HEK293 (cell line): ENCODE results near the gene RDH5.
A peak's percentile ranks its signal among the peaks of the same experiment; 100 is the strongest.

Source experiments
- CTCF ChIA-PET: fragments of 350-600 bp; formaldehyde crosslinking; extraction: SDS; loops from one replicate; lab custom pipeline; 2021; ENCODE audit warnings: antibody characterized with exemption; lab: Yijun Ruan, JAX
- POLR2A ChIA-PET: fragments of 300-600 bp; formaldehyde crosslinking; extraction: SDS; loops from one replicate; lab custom pipeline; 2020; ENCODE audit warnings: antibody characterized with exemption, inconsistent platforms; lab: Yijun Ruan, JAX
- H3K27ac ChIP-seq: fragments of 200-500 bp; sonication (Bioruptor generic); 2 replicates; pipeline ENCODE4 v1.5.1; 2014; ENCODE audit warnings: low read depth, low read length, control low read depth, inconsistent platforms; ENCODE audit errors: extremely low read depth
- H3K36me3 ChIP-seq, 2 experiments: fragments of 200-500 bp in 1 of 2; sonication (Bioruptor generic) in 1 of 2; 1 replicate in 1 of 2; 2 replicates in 1 of 2; pipeline ENCODE4 v1.5.1; 2014 to 2017; ENCODE audit warnings: inconsistent platforms in 2 of 2, low read length in 2 of 2; ENCODE audit not compliant: control insufficient read depth in 2 of 2, insufficient read depth in 1 of 2
- H3K4me1 ChIP-seq: fragments of 200-500 bp; sonication (Bioruptor generic); 2 replicates; pipeline ENCODE4 v1.5.1; 2014; ENCODE audit warnings: mild to moderate bottlenecking, low read length, inconsistent platforms; ENCODE audit not compliant: control insufficient read depth, insufficient read depth
- H3K4me3 ChIP-seq: 2 replicates; pipeline ENCODE4 v1.5.1; 2011; ENCODE audit warnings: low read depth, mild to moderate bottlenecking, control low read depth, low read length, moderate library complexity
- H3K9me3 ChIP-seq: fragments of 200-500 bp; sonication (Bioruptor generic); 2 replicates; pipeline ENCODE4 v1.5.1; 2014; ENCODE audit warnings: low read depth, low read length, inconsistent platforms; ENCODE audit not compliant: control insufficient read depth, insufficient read depth
- FEZF1 ChIP-seq: fragments of 450-650 bp; formaldehyde crosslinking; IDR thresholded peaks from 2 replicates; pipeline ENCODE4 v1.5.1; 2016; ENCODE audit warnings: missing biosample characterization, missing genetic modification characterization
- YY2 ChIP-seq: fragments of 450-650 bp; formaldehyde crosslinking; IDR thresholded peaks from 2 replicates; pipeline ENCODE4 v1.5.1; 2016; ENCODE audit warnings: missing biosample characterization, missing genetic modification characterization
- ZBTB8A ChIP-seq: fragments of 450-650 bp; formaldehyde crosslinking; IDR thresholded peaks from 2 replicates; pipeline ENCODE4 v1.5.1; 2016; ENCODE audit warnings: missing biosample characterization, missing genetic modification characterization
- ZFP41 ChIP-seq: fragments of 450-650 bp; formaldehyde crosslinking; IDR thresholded peaks from 2 replicates; pipeline ENCODE4 v1.5.1; 2016; ENCODE audit warnings: missing biosample characterization, missing genetic modification characterization, borderline replicate concordance
- ZNF214 ChIP-seq: fragments of 450-650 bp; formaldehyde crosslinking; IDR thresholded peaks from 2 replicates; pipeline ENCODE4 v1.5.1; 2017; ENCODE audit warnings: missing biosample characterization, mild to moderate bottlenecking, missing genetic modification characterization, borderline replicate concordance
- ZNF248 ChIP-seq: fragments of 450-650 bp; formaldehyde crosslinking; IDR thresholded peaks from 2 replicates; pipeline ENCODE4 v1.5.1; 2017; ENCODE audit warnings: missing biosample characterization, missing genetic modification characterization
- ZNF501 ChIP-seq: fragments of 450-650 bp; formaldehyde crosslinking; IDR thresholded peaks from 2 replicates; pipeline ENCODE4 v1.5.1; 2016; ENCODE audit warnings: missing biosample characterization, missing genetic modification characterization
- ZNF548 ChIP-seq: fragments of 450-650 bp; formaldehyde crosslinking; IDR thresholded peaks from 2 replicates; pipeline ENCODE4 v1.5.1; 2016; ENCODE audit warnings: missing biosample characterization, missing genetic modification characterization
- ZNF549 ChIP-seq: fragments of 450-650 bp; IDR thresholded peaks from 2 replicates; pipeline ENCODE4 v1.5.1; 2018; ENCODE audit warnings: missing biosample characterization, missing genetic modification characterization, mild to moderate bottlenecking, inconsistent platforms, moderate library complexity
- ZNF621 ChIP-seq: fragments of 450-650 bp; formaldehyde crosslinking; IDR thresholded peaks from 2 replicates; pipeline ENCODE4 v1.5.1; 2017; ENCODE audit warnings: missing biosample characterization, missing genetic modification characterization
- ZNF654 ChIP-seq: fragments of 450-650 bp; formaldehyde crosslinking; IDR thresholded peaks from 2 replicates; pipeline ENCODE4 v1.5.1; 2016; ENCODE audit warnings: low read depth, missing biosample characterization, missing genetic modification characterization
- ZNF658 ChIP-seq: fragments of 450-650 bp; formaldehyde crosslinking; IDR thresholded peaks from 2 replicates; pipeline ENCODE4; 2016; ENCODE audit warnings: missing biosample characterization, missing genetic modification characterization
- ZNF677 ChIP-seq: fragments of 450-650 bp; IDR thresholded peaks from 2 replicates; pipeline ENCODE4 v1.5.0; 2018; ENCODE audit warnings: missing biosample characterization, mild to moderate bottlenecking, missing genetic modification characterization, moderate library complexity
- ZNF701 ChIP-seq: fragments of 450-650 bp; formaldehyde crosslinking; IDR thresholded peaks from 2 replicates; pipeline ENCODE4 v1.5.1; 2016; ENCODE audit warnings: missing biosample characterization, missing genetic modification characterization
- ZNF843 ChIP-seq: fragments of 450-650 bp; formaldehyde crosslinking; IDR thresholded peaks from 2 replicates; pipeline ENCODE4 v1.5.1; 2016; ENCODE audit warnings: missing biosample characterization, missing genetic modification characterization
- TF ChIP-seq, protein P1 (sequence below): fragments of 450-650 bp; formaldehyde crosslinking; IDR thresholded peaks from 2 replicates; pipeline ENCODE4 v1.5.0; 2017; ENCODE audit warnings: missing biosample characterization, missing genetic modification characterization, borderline replicate concordance
- TF ChIP-seq, protein P2 (sequence below): fragments of 450-650 bp; formaldehyde crosslinking; IDR thresholded peaks from 2 replicates; pipeline ENCODE4 v1.5.1; 2016; ENCODE audit warnings: missing biosample characterization, missing genetic modification characterization
- TF ChIP-seq, protein P3 (sequence below): fragments of 450-650 bp; formaldehyde crosslinking; IDR thresholded peaks from 2 replicates; pipeline ENCODE4 v1.5.1; 2016; ENCODE audit warnings: missing biosample characterization, missing genetic modification characterization, low read depth
- TF ChIP-seq, protein P4 (sequence below): fragments of 450-650 bp; formaldehyde crosslinking; IDR thresholded peaks from 2 replicates; pipeline ENCODE4 v1.5.1; 2016; ENCODE audit warnings: missing biosample characterization, missing genetic modification characterization
- TF ChIP-seq, protein P5 (sequence below): fragments of 450-650 bp; formaldehyde crosslinking; IDR thresholded peaks from 2 replicates; pipeline ENCODE4 v1.5.1; 2017; ENCODE audit warnings: missing biosample characterization, missing genetic modification characterization
- TF ChIP-seq, protein P6 (sequence below): fragments of 450-650 bp; formaldehyde crosslinking; conservative IDR thresholded peaks from 2 replicates; pipeline ENCODE4 v1.5.1; 2016; ENCODE audit warnings: low read depth, missing biosample characterization, missing genetic modification characterization

RDH5 gene

DNA sequence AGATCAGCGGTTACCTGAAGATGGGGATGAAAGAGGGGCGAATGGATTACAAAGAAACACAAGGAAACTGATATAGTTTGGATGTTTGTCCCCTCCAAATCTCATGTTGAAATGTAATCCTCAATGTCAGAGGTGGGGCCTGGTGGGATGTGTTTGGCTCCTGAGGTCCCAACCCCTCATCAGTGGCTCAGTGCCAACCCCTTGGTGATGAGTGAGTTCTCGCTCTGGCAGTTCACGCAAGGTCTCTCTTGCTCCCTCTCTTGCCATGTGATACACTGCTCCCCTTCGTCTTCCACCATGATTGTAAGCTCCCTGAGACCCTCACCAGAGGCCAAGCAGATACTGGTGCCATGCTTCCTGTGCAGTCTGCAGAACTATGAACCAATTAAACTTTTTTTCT is 40.5 kb upstream of the RDH5 start (continued):
- TF ChIP-seq, protein P1, sequence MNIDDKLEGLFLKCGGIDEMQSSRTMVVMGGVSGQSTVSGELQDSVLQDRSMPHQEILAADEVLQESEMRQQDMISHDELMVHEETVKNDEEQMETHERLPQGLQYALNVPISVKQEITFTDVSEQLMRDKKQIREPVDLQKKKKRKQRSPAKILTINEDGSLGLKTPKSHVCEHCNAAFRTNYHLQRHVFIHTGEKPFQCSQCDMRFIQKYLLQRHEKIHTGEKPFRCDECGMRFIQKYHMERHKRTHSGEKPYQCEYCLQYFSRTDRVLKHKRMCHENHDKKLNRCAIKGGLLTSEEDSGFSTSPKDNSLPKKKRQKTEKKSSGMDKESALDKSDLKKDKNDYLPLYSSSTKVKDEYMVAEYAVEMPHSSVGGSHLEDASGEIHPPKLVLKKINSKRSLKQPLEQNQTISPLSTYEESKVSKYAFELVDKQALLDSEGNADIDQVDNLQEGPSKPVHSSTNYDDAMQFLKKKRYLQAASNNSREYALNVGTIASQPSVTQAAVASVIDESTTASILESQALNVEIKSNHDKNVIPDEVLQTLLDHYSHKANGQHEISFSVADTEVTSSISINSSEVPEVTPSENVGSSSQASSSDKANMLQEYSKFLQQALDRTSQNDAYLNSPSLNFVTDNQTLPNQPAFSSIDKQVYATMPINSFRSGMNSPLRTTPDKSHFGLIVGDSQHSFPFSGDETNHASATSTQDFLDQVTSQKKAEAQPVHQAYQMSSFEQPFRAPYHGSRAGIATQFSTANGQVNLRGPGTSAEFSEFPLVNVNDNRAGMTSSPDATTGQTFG (tag by site-specific recombination), result no peak
- TF ChIP-seq ZNF501, result no peak
- no peak for TF ChIP-seq ZNF677 (tag by site-specific recombination)

DNA sequence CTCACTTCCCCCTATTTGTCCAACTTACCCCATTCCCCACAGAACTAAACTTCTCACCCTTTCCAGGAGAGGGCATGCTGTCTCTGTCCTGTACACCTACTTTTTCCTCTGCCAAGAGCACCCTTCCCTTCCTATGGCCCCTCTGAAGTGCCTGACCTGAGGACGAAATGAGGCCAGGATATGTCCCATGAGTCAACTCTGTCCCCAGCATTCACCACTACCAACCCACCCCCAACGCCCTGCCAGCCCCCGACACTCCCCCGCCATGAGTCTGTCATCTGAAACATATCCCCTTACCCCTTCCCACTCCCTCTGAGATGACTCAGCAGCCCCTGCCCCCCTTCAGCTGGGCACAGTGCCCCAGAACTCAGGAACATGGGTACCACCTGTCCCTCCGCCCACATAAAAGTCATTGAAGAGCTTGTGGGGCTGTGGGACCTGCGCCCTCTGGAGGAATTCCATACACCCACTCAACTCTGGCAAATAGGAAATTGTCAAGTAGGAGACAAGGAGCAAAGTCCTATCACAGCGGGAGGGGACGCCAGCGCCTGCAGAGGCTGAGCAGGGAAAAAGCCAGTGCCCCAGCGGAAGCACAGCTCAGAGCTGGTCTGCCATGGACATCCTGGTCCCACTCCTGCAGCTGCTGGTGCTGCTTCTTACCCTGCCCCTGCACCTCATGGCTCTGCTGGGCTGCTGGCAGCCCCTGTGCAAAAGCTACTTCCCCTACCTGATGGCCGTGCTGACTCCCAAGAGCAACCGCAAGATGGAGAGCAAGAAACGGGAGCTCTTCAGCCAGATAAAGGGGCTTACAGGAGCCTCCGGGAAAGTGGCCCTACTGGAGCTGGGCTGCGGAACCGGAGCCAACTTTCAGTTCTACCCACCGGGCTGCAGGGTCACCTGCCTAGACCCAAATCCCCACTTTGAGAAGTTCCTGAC is 38.8 kb upstream of the RDH5 start:
- no peaks in the 10 kb centered on the region for H3K9me3 ChIP-seq
- POLR2A ChIA-PET, result interaction anchor here (0.5 to 2.1 kb wide), 8 partner anchors 18 to 515 kb away, joined by 3 to 12 read pairs (median 3); partner anchors contain the start of genes BLOC1S1, DNAJC14 and ITGA7
- H3K4me3 ChIP-seq, result peak overlapping the region; percentile 26
- peaks cover 0 to 3% of the 10 kb centered on the region in 2 experiments; a peak in 1 of 3 replicates for H3K36me3 ChIP-seq
- no peaks in the 10 kb centered on the region for H3K4me1 ChIP-seq
- CTCF ChIA-PET, result interaction anchor here (0.6 to 1.4 kb wide), 21 partner anchors 9 to 775 kb away, joined by 3 to 17 read pairs (median 4); partner anchors contain the start of genes BLOC1S1 and RDH5
- H3K27ac ChIP-seq, result no peak overlapping the region; the same call in 1 of the 2 replicates
- TF ChIP-seq ZNF701 (tag by site-specific recombination), result no peak
- TF ChIP-seq ZFP41 (tag by site-specific recombination), result no peak
- TF ChIP-seq ZNF654 (tag by site-specific recombination), result peak; percentile 18; the same call in 1 of the 2 replicates
- TF ChIP-seq ZNF621 (tag by site-specific recombination), result no peak
- 0 out of 2 replicates have a peak, but pooled peaks have one; percentile 29 for TF ChIP-seq ZNF843 (tag by site-specific recombination)
- TF ChIP-seq ZNF549 (tag by site-specific recombination), result no peak
- TF ChIP-seq FEZF1 (tag by site-specific recombination), result no peak
- TF ChIP-seq, protein P2, sequence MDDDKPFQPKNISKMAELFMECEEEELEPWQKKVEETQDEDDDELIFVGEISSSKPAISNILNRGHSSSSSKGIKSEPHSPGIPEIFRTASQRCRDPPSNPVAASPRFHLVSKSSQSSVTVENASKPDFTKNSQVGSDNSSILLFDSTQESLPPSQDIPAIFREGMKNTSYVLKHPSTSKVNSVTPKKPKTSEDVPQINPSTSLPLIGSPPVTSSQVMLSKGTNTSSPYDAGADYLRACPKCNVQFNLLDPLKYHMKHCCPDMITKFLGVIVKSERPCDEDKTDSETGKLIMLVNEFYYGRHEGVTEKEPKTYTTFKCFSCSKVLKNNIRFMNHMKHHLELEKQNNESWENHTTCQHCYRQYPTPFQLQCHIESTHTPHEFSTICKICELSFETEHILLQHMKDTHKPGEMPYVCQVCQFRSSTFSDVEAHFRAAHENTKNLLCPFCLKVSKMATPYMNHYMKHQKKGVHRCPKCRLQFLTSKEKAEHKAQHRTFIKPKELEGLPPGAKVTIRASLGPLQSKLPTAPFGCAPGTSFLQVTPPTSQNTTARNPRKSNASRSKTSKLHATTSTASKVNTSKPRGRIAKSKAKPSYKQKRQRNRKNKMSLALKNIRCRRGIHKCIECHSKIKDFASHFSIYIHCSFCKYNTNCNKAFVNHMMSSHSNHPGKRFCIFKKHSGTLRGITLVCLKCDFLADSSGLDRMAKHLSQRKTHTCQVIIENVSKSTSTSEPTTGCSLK, result no peak
- no peak for TF ChIP-seq ZNF658 (tag by site-specific recombination)
- no peak for TF ChIP-seq ZNF248
- TF ChIP-seq ZNF548 (tag by site-specific recombination), result no peak
- TF ChIP-seq, protein P3, sequence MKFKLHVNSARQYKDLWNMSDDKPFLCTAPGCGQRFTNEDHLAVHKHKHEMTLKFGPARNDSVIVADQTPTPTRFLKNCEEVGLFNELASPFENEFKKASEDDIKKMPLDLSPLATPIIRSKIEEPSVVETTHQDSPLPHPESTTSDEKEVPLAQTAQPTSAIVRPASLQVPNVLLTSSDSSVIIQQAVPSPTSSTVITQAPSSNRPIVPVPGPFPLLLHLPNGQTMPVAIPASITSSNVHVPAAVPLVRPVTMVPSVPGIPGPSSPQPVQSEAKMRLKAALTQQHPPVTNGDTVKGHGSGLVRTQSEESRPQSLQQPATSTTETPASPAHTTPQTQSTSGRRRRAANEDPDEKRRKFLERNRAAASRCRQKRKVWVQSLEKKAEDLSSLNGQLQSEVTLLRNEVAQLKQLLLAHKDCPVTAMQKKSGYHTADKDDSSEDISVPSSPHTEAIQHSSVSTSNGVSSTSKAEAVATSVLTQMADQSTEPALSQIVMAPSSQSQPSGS, result no peak
- TF ChIP-seq, protein P4, sequence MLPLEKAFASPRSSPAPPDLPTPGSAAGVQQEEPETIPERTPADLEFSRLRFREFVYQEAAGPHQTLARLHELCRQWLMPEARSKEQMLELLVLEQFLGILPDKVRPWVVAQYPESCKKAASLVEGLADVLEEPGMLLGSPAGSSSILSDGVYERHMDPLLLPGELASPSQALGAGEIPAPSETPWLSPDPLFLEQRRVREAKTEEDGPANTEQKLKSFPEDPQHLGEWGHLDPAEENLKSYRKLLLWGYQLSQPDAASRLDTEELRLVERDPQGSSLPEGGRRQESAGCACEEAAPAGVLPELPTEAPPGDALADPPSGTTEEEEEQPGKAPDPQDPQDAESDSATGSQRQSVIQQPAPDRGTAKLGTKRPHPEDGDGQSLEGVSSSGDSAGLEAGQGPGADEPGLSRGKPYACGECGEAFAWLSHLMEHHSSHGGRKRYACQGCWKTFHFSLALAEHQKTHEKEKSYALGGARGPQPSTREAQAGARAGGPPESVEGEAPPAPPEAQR (tag by site-specific recombination), result no peak
- TF ChIP-seq, protein P5, sequence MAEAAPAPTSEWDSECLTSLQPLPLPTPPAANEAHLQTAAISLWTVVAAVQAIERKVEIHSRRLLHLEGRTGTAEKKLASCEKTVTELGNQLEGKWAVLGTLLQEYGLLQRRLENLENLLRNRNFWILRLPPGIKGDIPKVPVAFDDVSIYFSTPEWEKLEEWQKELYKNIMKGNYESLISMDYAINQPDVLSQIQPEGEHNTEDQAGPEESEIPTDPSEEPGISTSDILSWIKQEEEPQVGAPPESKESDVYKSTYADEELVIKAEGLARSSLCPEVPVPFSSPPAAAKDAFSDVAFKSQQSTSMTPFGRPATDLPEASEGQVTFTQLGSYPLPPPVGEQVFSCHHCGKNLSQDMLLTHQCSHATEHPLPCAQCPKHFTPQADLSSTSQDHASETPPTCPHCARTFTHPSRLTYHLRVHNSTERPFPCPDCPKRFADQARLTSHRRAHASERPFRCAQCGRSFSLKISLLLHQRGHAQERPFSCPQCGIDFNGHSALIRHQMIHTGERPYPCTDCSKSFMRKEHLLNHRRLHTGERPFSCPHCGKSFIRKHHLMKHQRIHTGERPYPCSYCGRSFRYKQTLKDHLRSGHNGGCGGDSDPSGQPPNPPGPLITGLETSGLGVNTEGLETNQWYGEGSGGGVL, result peak; percentile 85
- TF ChIP-seq, protein P6, sequence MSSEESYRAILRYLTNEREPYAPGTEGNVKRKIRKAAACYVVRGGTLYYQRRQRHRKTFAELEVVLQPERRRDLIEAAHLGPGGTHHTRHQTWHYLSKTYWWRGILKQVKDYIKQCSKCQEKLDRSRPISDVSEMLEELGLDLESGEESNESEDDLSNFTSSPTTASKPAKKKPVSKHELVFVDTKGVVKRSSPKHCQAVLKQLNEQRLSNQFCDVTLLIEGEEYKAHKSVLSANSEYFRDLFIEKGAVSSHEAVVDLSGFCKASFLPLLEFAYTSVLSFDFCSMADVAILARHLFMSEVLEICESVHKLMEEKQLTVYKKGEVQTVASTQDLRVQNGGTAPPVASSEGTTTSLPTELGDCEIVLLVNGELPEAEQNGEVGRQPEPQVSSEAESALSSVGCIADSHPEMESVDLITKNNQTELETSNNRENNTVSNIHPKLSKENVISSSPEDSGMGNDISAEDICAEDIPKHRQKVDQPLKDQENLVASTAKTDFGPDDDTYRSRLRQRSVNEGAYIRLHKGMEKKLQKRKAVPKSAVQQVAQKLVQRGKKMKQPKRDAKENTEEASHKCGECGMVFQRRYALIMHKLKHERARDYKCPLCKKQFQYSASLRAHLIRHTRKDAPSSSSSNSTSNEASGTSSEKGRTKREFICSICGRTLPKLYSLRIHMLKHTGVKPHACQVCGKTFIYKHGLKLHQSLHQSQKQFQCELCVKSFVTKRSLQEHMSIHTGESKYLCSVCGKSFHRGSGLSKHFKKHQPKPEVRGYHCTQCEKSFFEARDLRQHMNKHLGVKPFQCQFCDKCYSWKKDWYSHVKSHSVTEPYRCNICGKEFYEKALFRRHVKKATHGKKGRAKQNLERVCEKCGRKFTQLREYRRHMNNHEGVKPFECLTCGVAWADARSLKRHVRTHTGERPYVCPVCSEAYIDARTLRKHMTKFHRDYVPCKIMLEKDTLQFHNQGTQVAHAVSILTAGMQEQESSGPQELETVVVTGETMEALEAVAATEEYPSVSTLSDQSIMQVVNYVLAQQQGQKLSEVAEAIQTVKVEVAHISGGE, result peak; percentile 54; the same call in 1 of the 2 replicates
- peak; percentile 93 for TF ChIP-seq ZBTB8A (tag by site-specific recombination)
- TF ChIP-seq ZNF214 (tag by site-specific recombination), result no peak
- TF ChIP-seq YY2, result no peak
